ENCODE results near the gene MN1. TPM values are rescaled to one million over a fixed set of nuclear protein-coding genes. Genes with fewer than 3 reads are reported as not detected.

MN1 gene
- total and polyA plus RNA-seq, 2 of the 8 experiments (the other 6 are each of a cell fraction or from before 2014, with no cell fraction given): 3.1 to 4.9 TPM

DNA sequence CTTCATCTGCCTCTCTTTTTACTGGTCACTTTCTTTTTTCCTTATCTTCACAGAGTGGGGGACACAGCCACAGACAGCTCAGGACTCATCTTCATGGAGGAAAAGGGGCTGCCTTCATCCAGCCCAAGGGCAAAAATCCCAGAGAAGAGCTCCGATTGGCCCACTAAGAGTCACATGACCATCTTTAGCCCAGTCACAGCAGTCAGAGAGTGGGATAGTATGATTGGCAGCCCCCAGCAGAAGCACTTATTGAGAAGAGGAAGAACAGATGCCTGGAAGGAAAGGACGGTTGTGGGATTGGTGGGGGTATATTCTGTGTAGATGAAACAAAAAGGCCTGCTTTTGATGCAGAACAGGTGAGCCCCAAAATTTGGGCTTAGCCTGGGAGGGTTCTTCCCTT, 77.8 kb downstream of the MN1 start:
- Histone ChIP-seq H3K4me3 (ENCODE audit: extremely low read depth in 1 of 4, insufficient read depth in 2 of 4, low read depth in 3 of 4, low read length in 4 of 4) (no peak overlapping the region), H3K9me3 (ENCODE audit: insufficient read depth in 2 of 2, low read depth in 1 of 2, low read length in 1 of 2) (peaks cover 0 to 7% of the 10 kb centered on the region in 2 experiments; a peak in 2 of 4 replicates), H2BK20ac (ENCODE audit: low read length) (no peak overlapping the region), H3K14ac (ENCODE audit: insufficient read length) (no peak overlapping the region), H4K20me1 (replicated peaks in 1 of 2; ENCODE audit: control insufficient read depth in 1 of 2, insufficient read depth in 2 of 2, low read length in 2 of 2) (peaks cover 0 to 6% of the 10 kb centered on the region in 2 experiments), H4K5ac (ENCODE audit: insufficient read length, low read depth, low read length) (no peak overlapping the region), H3K4me2 (ENCODE audit: insufficient read depth in 1 of 2, low read depth in 2 of 2, low read length in 2 of 2) (no peak overlapping the region), H3K4ac (replicated peaks; ENCODE audit: insufficient read length, low read depth, low read length) (no peak overlapping the region), H2AK5ac (ENCODE audit: low read depth, low read length) (no peak overlapping the region), H3K4me1 (replicated peaks in 1 of 4; ENCODE audit: control insufficient read depth in 3 of 4, insufficient read depth in 4 of 4, low read length in 3 of 4) (peaks cover 0 to 16% (median 10%) of the 10 kb centered on the region in 4 experiments; a peak in 5 of 7 replicates), H4K8ac (ENCODE audit: extremely low read depth, insufficient read depth, low read length) (no peak overlapping the region), H2AFZ (ENCODE audit: low read length) (no peak overlapping the region), H3K9ac (replicated peaks in 1 of 4; ENCODE audit: extremely low read depth in 1 of 4, low read depth in 3 of 4, low read length in 3 of 4) (peak overlapping the region in 1 of 4 experiments; percentile 31; a peak in 1 of 7 replicates), H3K36me3 (ENCODE audit: control insufficient read depth in 2 of 4, insufficient read depth in 4 of 4, low read length in 3 of 4) (peaks cover 0 to 5% (median 0%) of the 10 kb centered on the region in 4 experiments; a peak in 1 of 8 replicates), H3K23me2 (ENCODE audit: low read depth, low read length) (peaks cover 2% of the 10 kb centered on the region), H3K27ac (ENCODE audit: low read depth, low read length) (no peak overlapping the region), H2BK5ac (ENCODE audit: low read depth, low read length) (no peak overlapping the region), H2BK12ac (ENCODE audit: low read depth, low read length) (no peak overlapping the region), H3K18ac (ENCODE audit: extremely low read depth, low read length) (no peak overlapping the region), H4K91ac (replicated peaks; ENCODE audit: insufficient read length, low read length) (no peak overlapping the region), H3K79me1 (ENCODE audit: low read depth, low read length) (peaks cover 21% of the 10 kb centered on the region), H3K56ac (replicated peaks; ENCODE audit: insufficient read length, low read depth, low read length) (no peak overlapping the region), H3K23ac (ENCODE audit: insufficient read length) (no peak overlapping the region), H3K79me2 (ENCODE audit: control insufficient read depth in 1 of 2, insufficient read depth in 2 of 2, low read length in 2 of 2) (peaks cover 12 to 89% of the 10 kb centered on the region in 2 experiments), H2BK120ac (replicated peaks; ENCODE audit: low read depth, low read length) (no peak overlapping the region), H2BK15ac (ENCODE audit: low read length) (no peak overlapping the region), H3K27me3 (replicated peaks in 1 of 4; ENCODE audit: control insufficient read depth in 3 of 4, extremely low read depth in 1 of 4, insufficient read depth in 3 of 4, low read length in 3 of 4) (no peaks in the 10 kb centered on the region; a peak in 1 of 7 replicates)
- ChIA-PET CTCF (ENCODE audit: partially characterized antibody) (interaction anchor here (0.7 to 1.6 kb wide), 8 partner anchors 9 to 345 kb away, joined by 3 to 7 read pairs (median 3); no protein-coding TSS in a partner anchor), POLR2A (ENCODE audit: partially characterized antibody) (interaction anchor here (1.2 to 2.7 kb wide), 7 partner anchors 10 to 43 kb away, joined by 3 to 10 read pairs (median 5); no protein-coding TSS in a partner anchor)
- 71% methylated on average over 2 of the region's 2 CpGs; no CpG with 5 or more reads in 1 of the 2 experiments for WGBS, 2 experiments (ENCODE audit: extremely low coverage in 1 of 2, insufficient coverage in 1 of 2, insufficient read length in 1 of 2, insufficient replicate concordance in 2 of 2, low coverage in 1 of 2, low lambda C conversion rate in 2 of 2, missing lambda C conversion rate in 1 of 2)
- TF ChIP-seq SP1 (IDR thresholded peaks at IDR 0.05; ENCODE audit: low read depth, low read length) (no peak), SIN3A (conservative IDR thresholded peaks at IDR 0.05 in 1 of 2, IDR thresholded peaks at IDR 0.05 in 1 of 2; ENCODE audit: low read depth in 1 of 2, low read length in 2 of 2) (no peak), TEAD4 (IDR thresholded peaks at IDR 0.05; ENCODE audit: low read depth, low read length) (no peak)
- FAIRE-seq (no peak), DNase-seq (ENCODE audit: low read depth in 1 of 2, low spot score in 2 of 2) (no peak)
